Brain microvascular endothelial cell (primary cell): Measurements from ENCODE around the gene BAIAP2L1.

Experiments used
- DNase-seq: peaks from one replicate; pipeline ENCODE4 v3.0.0-alpha.2; 2020
- H3K27ac ChIP-seq: fragments of 250-450 bp; sonication (Bioruptor Pico); 2 replicates; pipeline ENCODE4 v1.5.1; 2020; ENCODE audit warnings: mild to moderate bottlenecking, moderate library complexity
- H3K27me3 ChIP-seq: fragments of 250-450 bp; sonication (Bioruptor Pico); replicated peaks from 2 replicates; pipeline ENCODE4 v1.5.1; 2020; ENCODE audit warnings: mild to moderate bottlenecking
- H3K36me3 ChIP-seq: fragments of 250-450 bp; sonication (Bioruptor Pico); replicated peaks from 2 replicates; pipeline ENCODE4 v1.5.1; 2020; ENCODE audit warnings: mild to moderate bottlenecking
- H3K4me3 ChIP-seq: 2 replicates; pipeline ENCODE4 v1.5.1; 2011; ENCODE audit warnings: low read depth, mild to moderate bottlenecking, control low read depth, low read length, moderate library complexity
- in situ Hi-C: cut with HindIII; loops from 2 replicates; pipeline ENCODE4 v1.10.0; 2017; ENCODE audit warnings: low sequenced_read_pairs, low pct_ligation_motif_present
- TF ChIP-seq, protein P1 (sequence below): IDR thresholded peaks from 2 replicates; pipeline ENCODE4 v1.5.1; 2011; ENCODE audit warnings: low read depth, mild to moderate bottlenecking, moderate library complexity, low read length, control low read depth, inconsistent platforms; ENCODE audit errors: missing control alignments

BAIAP2L1 gene

DNA sequence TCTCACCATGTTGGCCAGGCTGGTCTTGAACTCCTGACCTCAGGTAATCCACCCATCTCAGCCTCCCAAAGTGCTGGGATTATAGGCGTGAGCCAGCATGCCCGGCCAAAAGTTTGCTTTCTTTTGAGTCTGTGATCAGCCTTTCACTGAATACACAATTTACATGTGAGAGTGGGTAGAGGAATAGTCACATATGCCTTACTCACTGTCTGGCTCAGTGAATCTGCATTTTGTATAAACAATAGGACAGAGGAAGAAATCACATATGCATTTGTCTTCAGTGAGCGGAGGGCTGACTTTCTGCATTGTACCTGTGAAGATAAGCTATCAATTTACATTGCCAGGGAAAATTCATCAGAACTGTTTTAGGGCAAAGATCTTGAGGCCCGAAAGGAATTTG, 146.4 kb downstream of the BAIAP2L1 start:
- no peak overlapping the region for H3K4me3 ChIP-seq
- in situ Hi-C loops, result no loop called here

DNA sequence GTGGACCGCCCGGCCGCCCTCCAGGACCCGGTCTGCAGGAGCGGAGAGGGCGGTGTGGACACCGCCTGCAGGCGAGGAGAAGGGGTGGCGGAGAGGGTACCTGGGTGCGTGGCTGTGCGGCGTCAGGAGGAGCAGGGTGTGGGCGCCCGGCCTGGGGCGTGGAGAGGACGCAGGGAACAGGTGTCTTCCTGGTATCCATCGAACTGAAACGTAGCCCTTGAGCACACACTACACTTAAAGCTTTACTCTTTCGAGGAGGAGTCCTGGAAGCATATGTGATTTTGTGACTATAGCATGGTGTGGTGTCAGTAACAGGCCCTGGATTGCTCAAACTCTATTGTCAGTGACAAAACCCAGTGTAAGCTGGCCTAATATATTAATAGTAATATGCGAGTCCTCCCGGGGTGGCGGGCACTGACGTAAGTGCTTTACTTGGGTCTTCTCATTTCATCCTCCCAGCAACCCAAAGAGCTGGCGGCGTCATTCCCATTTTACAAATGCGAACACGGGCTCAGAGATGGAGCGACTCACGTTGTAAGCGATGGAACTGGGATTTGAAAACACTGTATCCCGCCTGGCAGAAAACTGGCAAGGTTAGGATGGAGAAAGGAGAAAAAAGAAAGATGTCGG, 148.3 kb downstream of the BAIAP2L1 start:
- DNase-seq, result no peak
- peaks cover 6% of the 10 kb centered on the region for H3K36me3 ChIP-seq
- in situ Hi-C loops, result no loop called here
- TF ChIP-seq, protein P1, sequence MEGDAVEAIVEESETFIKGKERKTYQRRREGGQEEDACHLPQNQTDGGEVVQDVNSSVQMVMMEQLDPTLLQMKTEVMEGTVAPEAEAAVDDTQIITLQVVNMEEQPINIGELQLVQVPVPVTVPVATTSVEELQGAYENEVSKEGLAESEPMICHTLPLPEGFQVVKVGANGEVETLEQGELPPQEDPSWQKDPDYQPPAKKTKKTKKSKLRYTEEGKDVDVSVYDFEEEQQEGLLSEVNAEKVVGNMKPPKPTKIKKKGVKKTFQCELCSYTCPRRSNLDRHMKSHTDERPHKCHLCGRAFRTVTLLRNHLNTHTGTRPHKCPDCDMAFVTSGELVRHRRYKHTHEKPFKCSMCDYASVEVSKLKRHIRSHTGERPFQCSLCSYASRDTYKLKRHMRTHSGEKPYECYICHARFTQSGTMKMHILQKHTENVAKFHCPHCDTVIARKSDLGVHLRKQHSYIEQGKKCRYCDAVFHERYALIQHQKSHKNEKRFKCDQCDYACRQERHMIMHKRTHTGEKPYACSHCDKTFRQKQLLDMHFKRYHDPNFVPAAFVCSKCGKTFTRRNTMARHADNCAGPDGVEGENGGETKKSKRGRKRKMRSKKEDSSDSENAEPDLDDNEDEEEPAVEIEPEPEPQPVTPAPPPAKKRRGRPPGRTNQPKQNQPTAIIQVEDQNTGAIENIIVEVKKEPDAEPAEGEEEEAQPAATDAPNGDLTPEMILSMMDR, result peak; percentile 14
- no peaks in the 10 kb centered on the region for H3K27me3 ChIP-seq
- peak overlapping the region; percentile 89 for H3K4me3 ChIP-seq
- peak overlapping the region; percentile 56 for H3K27ac ChIP-seq

More for the DNA sequence above, 146.4 kb downstream of the BAIAP2L1 start:
- no peak for DNase-seq
- TF ChIP-seq, protein P1, result no peak
- Histone ChIP-seq H3K27ac (no peak overlapping the region), H3K27me3 (no peaks in the 10 kb centered on the region), H3K36me3 (peaks cover 6% of the 10 kb centered on the region)

DNA sequence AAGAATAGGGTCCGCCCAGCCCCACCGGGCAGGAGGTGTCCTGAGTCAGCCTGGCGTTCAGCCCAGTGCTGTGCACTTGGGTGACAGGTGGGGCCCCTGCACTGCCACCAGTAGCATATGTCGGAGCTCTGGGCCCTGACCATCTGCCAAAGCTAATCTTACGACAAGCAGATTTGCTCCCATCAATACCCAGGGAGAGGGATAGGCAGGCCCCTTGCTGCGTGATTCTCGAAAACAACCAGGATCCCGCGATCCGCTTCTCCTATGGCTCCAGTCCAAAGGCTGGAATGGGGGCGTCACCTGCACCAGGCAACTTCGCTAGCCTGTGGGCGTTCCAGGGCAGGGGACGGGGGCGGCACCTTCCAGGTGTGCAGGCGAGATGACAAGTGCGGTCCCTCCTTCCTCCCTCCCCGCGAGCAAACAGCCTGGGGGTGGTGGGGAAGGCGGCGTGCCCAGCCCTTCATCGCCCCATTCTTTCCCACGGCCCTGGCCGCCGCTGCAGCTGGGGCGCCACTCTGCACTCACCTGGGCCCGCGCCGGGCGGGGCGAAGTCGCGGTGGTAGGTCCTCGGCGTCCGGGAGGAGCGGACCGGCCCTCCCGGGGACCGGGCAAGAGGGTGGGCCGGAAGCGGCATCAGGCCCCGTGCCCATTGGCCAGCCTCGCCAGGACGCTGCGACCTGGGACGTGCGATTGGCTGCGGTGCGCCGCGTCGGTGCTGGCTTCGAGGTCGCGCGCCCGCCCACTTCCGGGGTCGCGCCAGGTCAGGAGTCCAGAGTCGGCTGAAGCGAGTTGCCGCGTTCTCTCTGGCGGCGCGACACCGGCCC, 149.1 kb downstream of the BAIAP2L1 start, which contains the start of gene TECPR1:
TECPR1 (minus strand) TSS at position 632 of the 824 bp plus-strand sequence. CDS start 6,086 bp downstream, outside the sequence.
- in situ Hi-C loops, result no loop called here

DNA sequence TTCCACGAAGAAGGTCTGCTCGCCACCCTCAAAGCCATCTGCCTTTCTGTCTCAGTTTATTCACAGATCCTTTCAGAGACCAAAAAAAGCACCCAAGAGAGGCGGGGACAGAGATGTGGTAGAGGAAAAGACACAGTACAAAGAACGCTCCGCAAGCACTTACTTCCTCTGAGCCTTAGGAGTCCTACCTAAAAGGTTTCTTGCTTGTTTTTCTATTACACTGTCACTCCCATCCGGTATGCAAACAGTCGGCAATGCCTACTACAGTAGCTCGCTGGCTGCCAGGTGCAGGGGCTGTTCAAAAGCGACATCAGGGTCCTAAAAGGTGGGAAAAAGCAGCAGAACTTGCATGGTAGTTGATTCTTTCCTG, 149.7 kb downstream of the BAIAP2L1 start:
- DNase-seq, result no peak
- in situ Hi-C loops, result no loop called here
- H3K27me3 ChIP-seq, result no peaks in the 10 kb centered on the region

More for the DNA sequence above, 149.1 kb downstream of the BAIAP2L1 start, which contains the start of gene TECPR1:
- peak; percentile 83 for DNase-seq
- peaks cover 3% of the 10 kb centered on the region for H3K36me3 ChIP-seq
- peak within 1 kb of the TSS; percentile 89 for H3K4me3 ChIP-seq
- peak within 1 kb of the TSS; percentile 56 for H3K27ac ChIP-seq
- TF ChIP-seq, protein P1, result peak; percentile 0
- H3K27me3 ChIP-seq, result no peaks in the 10 kb centered on the region

DNA sequence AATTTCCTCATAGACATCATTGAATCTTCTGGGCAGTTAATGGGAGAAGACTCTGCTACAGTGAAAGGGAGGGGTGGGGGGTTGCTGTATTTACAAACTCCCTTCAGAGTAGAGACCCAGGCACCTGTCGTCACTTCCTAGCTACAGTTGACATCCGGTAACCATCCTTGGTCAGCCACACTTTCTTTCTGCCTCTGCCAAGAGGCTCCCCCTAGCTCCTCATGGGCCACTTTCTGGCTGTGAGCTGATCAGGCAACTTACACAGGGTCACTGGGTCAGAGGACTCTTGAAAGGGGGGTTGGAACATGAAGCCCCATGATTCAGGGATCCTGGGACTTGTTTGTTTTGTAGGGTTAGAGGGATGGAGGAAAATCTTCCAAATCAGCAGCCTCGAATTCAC, 150.1 kb downstream of the BAIAP2L1 start:
- in situ Hi-C loops, result no loop called here
- no peak for DNase-seq
- Histone ChIP-seq H3K27me3 (no peaks in the 10 kb centered on the region), H3K27ac (no peak overlapping the region), H3K36me3 (peaks cover 3% of the 10 kb centered on the region), H3K4me3 (no peak overlapping the region)
- TF ChIP-seq, protein P1, result no peak

More for the DNA sequence above, 149.7 kb downstream of the BAIAP2L1 start:
- TF ChIP-seq, protein P1, result no peak
- H3K36me3 ChIP-seq, result peaks cover 2% of the 10 kb centered on the region
- peak overlapping the region; percentile 89 for H3K4me3 ChIP-seq
- no peak overlapping the region for H3K27ac ChIP-seq
